Cardiac fibroblast (primary cell): ENCODE results near the gene PCCA.
A peak's percentile ranks its signal among the peaks of the same experiment; 100 is the strongest.
"Not testable (repeated sequence)": the region's sequence is repeated elsewhere in the genome, so short reads cannot be mapped to it uniquely, and the experiment has no call there.

Experiments
- DNase-seq, 2 donors: peaks; one replicate each; pipeline versions ENCODE4 v3.0.0 to v3.0.0-alpha.2; 2010; ENCODE audit warnings: low read depth in 2 of 2
- H3K4me3 ChIP-seq, 2 donors: replicated peaks in 1 of 2; 1 replicate in 1 of 2; 2 replicates in 1 of 2; pipeline ENCODE4 v1.5.1; 2011; ENCODE audit warnings: low read depth in 2 of 2, low read length in 2 of 2, mild to moderate bottlenecking in 2 of 2, moderate library complexity in 1 of 2
- CTCF ChIP-seq: IDR thresholded peaks from one replicate; pipeline ENCODE4 v1.5.1; 2011; ENCODE audit warnings: low read depth, mild to moderate bottlenecking, low read length, inconsistent platforms

The PCCA gene

GRCh38 chr13:100088273-100088643 is 635 bp upstream of the PCCA start:
- peak overlapping the region; percentile 84 to 93 for H3K4me3 ChIP-seq
- no peak for TF ChIP-seq CTCF
- no peak for DNase-seq

GRCh38 chr13:100089465-100090032 is 656 bp downstream of the PCCA start:
- TF ChIP-seq CTCF, result no peak
- H3K4me3 ChIP-seq, result peak overlapping the region; percentile 84 to 93
- peak in 1 of 2 donors; percentile 38 for DNase-seq

- no peak for DNase-seq
- no peak for TF ChIP-seq CTCF
- H3K4me3 ChIP-seq, result no peak overlapping the region
Measured at GRCh38 chr13:100090861-100091260, 2.0 kb downstream of the PCCA start.

GRCh38 chr13:100091391-100091790 is 2.5 kb downstream of the PCCA start:
- DNase-seq, result no peak

GRCh38 chr13:100092273-100092672 is 3.4 kb downstream of the PCCA start:
- not testable (repeated sequence) for DNase-seq, H3K4me3 ChIP-seq

More at GRCh38 chr13:100091391-100091790, 2.5 kb downstream of the PCCA start:
- no peak for TF ChIP-seq CTCF
- no peak overlapping the region for H3K4me3 ChIP-seq

- TF ChIP-seq CTCF, result no peak
- H3K4me3 ChIP-seq, result no peak overlapping the region
Measured at GRCh38 chr13:100095498-100095897, 6.6 kb downstream of the PCCA start.

GRCh38 chr13:100096526-100096925 is 7.6 kb downstream of the PCCA start:
- no peak for DNase-seq
- no peak for TF ChIP-seq CTCF
- H3K4me3 ChIP-seq, result no peak overlapping the region

More at GRCh38 chr13:100095498-100095897, 6.6 kb downstream of the PCCA start:
- DNase-seq, result no peak
